ENCODE measurements around the gene EMP3. TPM values are rescaled to one million over a fixed set of nuclear protein-coding genes. Genes with fewer than 3 reads are reported as not detected.

The EMP3 gene
- total and polyA plus RNA-seq, 2 experiments from 2014 or later: 6.0 to 25.1 TPM

DNA sequence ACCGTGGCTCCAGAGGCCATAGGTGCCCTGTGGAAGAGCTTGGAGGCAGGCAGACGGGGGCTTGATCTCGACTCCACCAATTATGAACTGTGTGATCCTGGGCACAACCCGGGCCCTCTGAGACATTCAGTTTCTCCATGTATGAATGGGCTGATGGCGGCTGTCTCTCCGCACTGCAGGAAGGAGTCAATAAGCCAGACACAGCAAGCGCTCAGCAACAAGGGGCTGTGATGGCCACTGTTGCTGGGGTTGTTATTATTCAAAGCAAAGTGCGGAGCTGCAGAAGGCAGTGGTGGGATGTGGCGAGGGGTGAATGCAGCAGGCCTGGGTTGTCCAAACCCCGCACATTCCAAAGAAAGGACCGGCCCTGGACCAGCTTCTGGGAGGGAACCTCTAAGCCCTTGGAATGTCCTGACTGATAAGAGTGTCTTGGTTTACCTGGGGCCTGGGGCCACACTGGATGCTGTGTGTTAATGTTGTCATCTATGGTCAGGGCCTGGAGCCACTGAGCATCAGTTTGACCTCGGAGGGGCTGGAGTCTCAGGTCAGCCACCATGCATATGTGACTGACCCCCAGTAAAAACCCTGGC lies 30.1 kb downstream of the EMP3 start (continued):
- TF ChIP-seq, protein P1, sequence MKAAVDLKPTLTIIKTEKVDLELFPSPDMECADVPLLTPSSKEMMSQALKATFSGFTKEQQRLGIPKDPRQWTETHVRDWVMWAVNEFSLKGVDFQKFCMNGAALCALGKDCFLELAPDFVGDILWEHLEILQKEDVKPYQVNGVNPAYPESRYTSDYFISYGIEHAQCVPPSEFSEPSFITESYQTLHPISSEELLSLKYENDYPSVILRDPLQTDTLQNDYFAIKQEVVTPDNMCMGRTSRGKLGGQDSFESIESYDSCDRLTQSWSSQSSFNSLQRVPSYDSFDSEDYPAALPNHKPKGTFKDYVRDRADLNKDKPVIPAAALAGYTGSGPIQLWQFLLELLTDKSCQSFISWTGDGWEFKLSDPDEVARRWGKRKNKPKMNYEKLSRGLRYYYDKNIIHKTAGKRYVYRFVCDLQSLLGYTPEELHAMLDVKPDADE (IDR thresholded peaks at IDR 0.05): no peak

DNA sequence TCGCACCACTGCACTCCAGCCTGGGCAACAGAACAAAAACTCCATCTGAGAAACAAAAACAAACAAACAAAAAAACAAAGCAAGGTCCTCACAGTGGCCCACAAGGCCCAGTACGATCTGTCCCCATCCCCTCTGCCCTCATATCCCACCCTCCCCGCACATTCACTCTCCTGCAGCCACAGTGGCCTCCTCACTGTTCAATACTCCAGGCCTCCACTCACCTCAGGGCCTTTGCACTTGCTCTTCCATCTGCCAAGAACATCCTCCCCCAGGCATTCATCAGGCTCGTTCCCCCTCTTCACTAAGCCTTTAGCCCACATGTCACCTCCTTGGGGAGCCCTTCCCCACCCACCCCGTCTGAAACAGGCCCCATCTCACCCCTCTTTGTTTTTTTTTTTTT lies 33.8 kb downstream of the EMP3 start:
- Histone ChIP-seq H3F3A (replicated peaks; ENCODE audit: low read depth) (0 out of 2 replicates have a peak, but pooled peaks cover 2% of the 10 kb centered on the region), H3K27me3 (ENCODE audit: insufficient read depth) (no peaks in the 10 kb centered on the region), H3K36me3 (ENCODE audit: insufficient read depth) (no peaks in the 10 kb centered on the region), H3K9me2 (ENCODE audit: insufficient read depth) (no peaks in the 10 kb centered on the region), H3K79me2 (replicated peaks; ENCODE audit: insufficient read depth) (no peaks in the 10 kb centered on the region), H4K20me1 (replicated peaks; ENCODE audit: insufficient read depth) (no peaks in the 10 kb centered on the region), H3K4me1 (ENCODE audit: insufficient read depth) (no peaks in the 10 kb centered on the region), H2AFZ (no peak overlapping the region), H3K27ac (ENCODE audit: low read depth) (no peak overlapping the region), H3K4me3 (no peak overlapping the region), H3K4me2 (no peak overlapping the region)
- Mint-ChIP-seq H3K27ac (no peak overlapping the region), H3K27me3 (ENCODE audit: insufficient read depth, low read depth, poor library complexity) (peaks cover 13% of the 10 kb centered on the region), H3K4me1 (peaks cover 7% of the 10 kb centered on the region), H3K4me3 (no peak overlapping the region), H3K36me3 (ENCODE audit: low read depth) (peaks cover 11% of the 10 kb centered on the region), H3K9me3 (no peaks in the 10 kb centered on the region; the same call in 2 of the 3 replicates)
- no peak for ATAC-seq
- TF ChIP-seq CREB1 (CRISPR knock-in tag; IDR thresholded peaks at IDR 0.05; ENCODE audit: low read depth) (no peak), ZNF114 (CRISPR knock-in tag; IDR thresholded peaks at IDR 0.05) (no peak), STAT1 (IDR thresholded peaks at IDR 0.05; ENCODE audit: unreplicated experiment) (no peak), POLR2AphosphoS5 (IDR thresholded peaks at IDR 0.05; ENCODE audit: low read depth) (no peak)
- TF ChIP-seq, protein P2, sequence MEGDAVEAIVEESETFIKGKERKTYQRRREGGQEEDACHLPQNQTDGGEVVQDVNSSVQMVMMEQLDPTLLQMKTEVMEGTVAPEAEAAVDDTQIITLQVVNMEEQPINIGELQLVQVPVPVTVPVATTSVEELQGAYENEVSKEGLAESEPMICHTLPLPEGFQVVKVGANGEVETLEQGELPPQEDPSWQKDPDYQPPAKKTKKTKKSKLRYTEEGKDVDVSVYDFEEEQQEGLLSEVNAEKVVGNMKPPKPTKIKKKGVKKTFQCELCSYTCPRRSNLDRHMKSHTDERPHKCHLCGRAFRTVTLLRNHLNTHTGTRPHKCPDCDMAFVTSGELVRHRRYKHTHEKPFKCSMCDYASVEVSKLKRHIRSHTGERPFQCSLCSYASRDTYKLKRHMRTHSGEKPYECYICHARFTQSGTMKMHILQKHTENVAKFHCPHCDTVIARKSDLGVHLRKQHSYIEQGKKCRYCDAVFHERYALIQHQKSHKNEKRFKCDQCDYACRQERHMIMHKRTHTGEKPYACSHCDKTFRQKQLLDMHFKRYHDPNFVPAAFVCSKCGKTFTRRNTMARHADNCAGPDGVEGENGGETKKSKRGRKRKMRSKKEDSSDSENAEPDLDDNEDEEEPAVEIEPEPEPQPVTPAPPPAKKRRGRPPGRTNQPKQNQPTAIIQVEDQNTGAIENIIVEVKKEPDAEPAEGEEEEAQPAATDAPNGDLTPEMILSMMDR (conservative IDR thresholded peaks at IDR 0.05; ENCODE audit: low read depth in 2 of 2): no peak
- no peak for DNase-seq (ENCODE audit: low spot score)

DNA sequence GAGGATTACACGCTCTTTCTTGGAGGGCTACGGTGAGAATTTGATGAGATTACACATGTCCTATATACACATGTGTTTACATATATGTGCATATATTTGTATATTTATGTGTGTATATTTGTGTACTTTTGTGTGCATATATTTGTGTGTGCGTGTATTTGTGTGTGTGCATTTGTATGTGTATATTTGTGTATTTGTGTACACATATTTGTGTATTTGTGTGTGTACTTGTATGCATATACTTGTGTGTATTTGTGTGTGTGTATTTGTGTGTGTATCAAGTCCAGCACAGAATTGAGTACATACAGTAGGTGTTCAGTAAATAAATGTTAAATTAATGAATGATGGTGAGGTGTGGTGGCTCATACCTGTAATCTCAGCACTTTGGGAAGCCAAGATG lies 36.6 kb downstream of the EMP3 start:
- TF ChIP-seq, protein P3, sequence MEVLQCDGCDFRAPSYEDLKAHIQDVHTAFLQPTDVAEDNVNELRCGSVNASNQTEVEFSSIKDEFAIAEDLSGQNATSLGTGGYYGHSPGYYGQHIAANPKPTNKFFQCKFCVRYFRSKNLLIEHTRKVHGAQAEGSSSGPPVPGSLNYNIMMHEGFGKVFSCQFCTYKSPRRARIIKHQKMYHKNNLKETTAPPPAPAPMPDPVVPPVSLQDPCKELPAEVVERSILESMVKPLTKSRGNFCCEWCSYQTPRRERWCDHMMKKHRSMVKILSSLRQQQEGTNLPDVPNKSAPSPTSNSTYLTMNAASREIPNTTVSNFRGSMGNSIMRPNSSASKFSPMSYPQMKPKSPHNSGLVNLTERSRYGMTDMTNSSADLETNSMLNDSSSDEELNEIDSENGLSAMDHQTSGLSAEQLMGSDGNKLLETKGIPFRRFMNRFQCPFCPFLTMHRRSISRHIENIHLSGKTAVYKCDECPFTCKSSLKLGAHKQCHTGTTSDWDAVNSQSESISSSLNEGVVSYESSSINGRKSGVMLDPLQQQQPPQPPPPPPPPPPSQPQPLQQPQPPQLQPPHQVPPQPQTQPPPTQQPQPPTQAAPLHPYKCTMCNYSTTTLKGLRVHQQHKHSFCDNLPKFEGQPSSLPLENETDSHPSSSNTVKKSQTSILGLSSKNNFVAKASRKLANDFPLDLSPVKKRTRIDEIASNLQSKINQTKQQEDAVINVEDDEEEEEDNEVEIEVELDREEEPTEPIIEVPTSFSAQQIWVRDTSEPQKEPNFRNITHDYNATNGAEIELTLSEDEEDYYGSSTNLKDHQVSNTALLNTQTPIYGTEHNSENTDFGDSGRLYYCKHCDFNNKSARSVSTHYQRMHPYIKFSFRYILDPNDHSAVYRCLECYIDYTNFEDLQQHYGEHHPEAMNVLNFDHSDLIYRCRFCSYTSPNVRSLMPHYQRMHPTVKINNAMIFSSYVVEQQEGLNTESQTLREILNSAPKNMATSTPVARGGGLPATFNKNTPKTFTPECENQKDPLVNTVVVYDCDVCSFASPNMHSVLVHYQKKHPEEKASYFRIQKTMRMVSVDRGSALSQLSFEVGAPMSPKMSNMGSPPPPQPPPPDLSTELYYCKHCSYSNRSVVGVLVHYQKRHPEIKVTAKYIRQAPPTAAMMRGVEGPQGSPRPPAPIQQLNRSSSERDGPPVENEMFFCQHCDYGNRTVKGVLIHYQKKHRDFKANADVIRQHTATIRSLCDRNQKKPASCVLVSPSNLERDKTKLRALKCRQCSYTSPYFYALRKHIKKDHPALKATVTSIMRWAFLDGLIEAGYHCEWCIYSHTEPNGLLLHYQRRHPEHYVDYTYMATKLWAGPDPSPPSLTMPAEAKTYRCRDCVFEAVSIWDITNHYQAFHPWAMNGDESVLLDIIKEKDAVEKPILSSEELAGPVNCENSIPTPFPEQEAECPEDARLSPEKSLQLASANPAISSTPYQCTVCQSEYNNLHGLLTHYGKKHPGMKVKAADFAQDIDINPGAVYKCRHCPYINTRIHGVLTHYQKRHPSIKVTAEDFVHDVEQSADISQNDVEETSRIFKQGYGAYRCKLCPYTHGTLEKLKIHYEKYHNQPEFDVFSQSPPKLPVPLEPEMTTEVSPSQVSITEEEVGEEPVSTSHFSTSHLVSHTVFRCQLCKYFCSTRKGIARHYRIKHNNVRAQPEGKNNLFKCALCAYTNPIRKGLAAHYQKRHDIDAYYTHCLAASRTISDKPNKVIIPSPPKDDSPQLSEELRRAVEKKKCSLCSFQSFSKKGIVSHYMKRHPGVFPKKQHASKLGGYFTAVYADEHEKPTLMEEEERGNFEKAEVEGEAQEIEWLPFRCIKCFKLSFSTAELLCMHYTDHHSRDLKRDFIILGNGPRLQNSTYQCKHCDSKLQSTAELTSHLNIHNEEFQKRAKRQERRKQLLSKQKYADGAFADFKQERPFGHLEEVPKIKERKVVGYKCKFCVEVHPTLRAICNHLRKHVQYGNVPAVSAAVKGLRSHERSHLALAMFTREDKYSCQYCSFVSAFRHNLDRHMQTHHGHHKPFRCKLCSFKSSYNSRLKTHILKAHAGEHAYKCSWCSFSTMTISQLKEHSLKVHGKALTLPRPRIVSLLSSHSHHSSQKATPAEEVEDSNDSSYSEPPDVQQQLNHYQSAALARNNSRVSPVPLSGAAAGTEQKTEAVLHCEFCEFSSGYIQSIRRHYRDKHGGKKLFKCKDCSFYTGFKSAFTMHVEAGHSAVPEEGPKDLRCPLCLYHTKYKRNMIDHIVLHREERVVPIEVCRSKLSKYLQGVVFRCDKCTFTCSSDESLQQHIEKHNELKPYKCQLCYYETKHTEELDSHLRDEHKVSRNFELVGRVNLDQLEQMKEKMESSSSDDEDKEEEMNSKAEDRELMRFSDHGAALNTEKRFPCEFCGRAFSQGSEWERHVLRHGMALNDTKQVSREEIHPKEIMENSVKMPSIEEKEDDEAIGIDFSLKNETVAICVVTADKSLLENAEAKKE (CRISPR knock-in tag; IDR thresholded peaks at IDR 0.05): no peak
- TF ChIP-seq EZH2 (IDR thresholded peaks at IDR 0.05; ENCODE audit: low read depth, unreplicated experiment): no peak
- peaks cover 10% of the 10 kb centered on the region; the same call in 2 of the 3 replicates for H3K4me1 Mint-ChIP-seq
- no peak for DNase-seq (ENCODE audit: low spot score)
- Histone ChIP-seq H3K27me3 (ENCODE audit: insufficient read depth) (no peaks in the 10 kb centered on the region), H3K4me1 (ENCODE audit: insufficient read depth) (no peaks in the 10 kb centered on the region), H3K4me2 (no peak overlapping the region), H3K27ac (ENCODE audit: low read depth) (no peak overlapping the region; the same call in 1 of the 2 replicates), H2AFZ (no peak overlapping the region), H3K36me3 (ENCODE audit: insufficient read depth) (no peaks in the 10 kb centered on the region), H4K20me1 (replicated peaks; ENCODE audit: insufficient read depth) (no peaks in the 10 kb centered on the region), H3K4me3 (no peak overlapping the region), H3F3A (replicated peaks; ENCODE audit: low read depth) (no peaks in the 10 kb centered on the region), H3K79me2 (replicated peaks; ENCODE audit: insufficient read depth) (no peaks in the 10 kb centered on the region), H3K9me2 (ENCODE audit: insufficient read depth) (no peaks in the 10 kb centered on the region)
- no peaks in the 10 kb centered on the region; the same call in 2 of the 3 replicates for H3K9me3 Mint-ChIP-seq
- no peak for ATAC-seq
- peaks cover 11% of the 10 kb centered on the region for H3K27me3 Mint-ChIP-seq (ENCODE audit: insufficient read depth, low read depth, poor library complexity)
- peak overlapping the region; percentile 26; the same call in 1 of the 3 replicates for H3K4me3 Mint-ChIP-seq
- H3K36me3 Mint-ChIP-seq (ENCODE audit: low read depth): peaks cover 11% of the 10 kb centered on the region
- no peak overlapping the region for H3K27ac Mint-ChIP-seq

Measured in GM23338 (cell line).